IPS-NIHi7 (cell line): ENCODE measurements around the gene ZBTB16.

Experiments
- DNase-seq: peaks from one replicate; pipeline ENCODE4 v3.0.0; 2012; ENCODE audit warnings: mixed read lengths; ENCODE audit errors: extremely low spot score

ZBTB16 gene

GRCh38 chr11:114262681-114263512, 203.4 kb downstream of the ZBTB16 start:
- peak; percentile 67 for DNase-seq

- no peak for DNase-seq
Observed at GRCh38 chr11:114263513-114264170, 204.1 kb downstream of the ZBTB16 start.

GRCh38 chr11:114264381-114264780, 204.9 kb downstream of the ZBTB16 start:
- DNase-seq, result no peak

GRCh38 chr11:114265122-114265878, 205.8 kb downstream of the ZBTB16 start:
- DNase-seq, result no peak

GRCh38 chr11:114269498-114269897, 210.0 kb downstream of the ZBTB16 start:
- no peak for DNase-seq

GRCh38 chr11:114270531-114271270, 211.2 kb downstream of the ZBTB16 start:
- no peak for DNase-seq

GRCh38 chr11:114271316-114271715, 211.8 kb downstream of the ZBTB16 start:
- no peak for DNase-seq

GRCh38 chr11:114272311-114272710, 212.8 kb downstream of the ZBTB16 start:
- no peak for DNase-seq

GRCh38 chr11:114273071-114273470, 213.6 kb downstream of the ZBTB16 start:
- no peak for DNase-seq

GRCh38 chr11:114273890-114274635, 214.6 kb downstream of the ZBTB16 start:
- DNase-seq, result no peak

GRCh38 chr11:114274637-114275036, 215.1 kb downstream of the ZBTB16 start:
- no peak for DNase-seq

- no peak for DNase-seq
Observed at GRCh38 chr11:114275280-114275679, 215.8 kb downstream of the ZBTB16 start.

- no peak for DNase-seq
Observed at GRCh38 chr11:114276077-114276476, 216.6 kb downstream of the ZBTB16 start.

GRCh38 chr11:114277637-114278341, 218.3 kb downstream of the ZBTB16 start:
- DNase-seq, result no peak

- no peak for DNase-seq
Observed at GRCh38 chr11:114278342-114279065, 219.0 kb downstream of the ZBTB16 start.

- DNase-seq, result no peak
Observed at GRCh38 chr11:114279792-114280546, 220.5 kb downstream of the ZBTB16 start.

GRCh38 chr11:114280696-114281095, 221.2 kb downstream of the ZBTB16 start:
- DNase-seq, result peak; percentile 93

GRCh38 chr11:114281388-114281956, 222.0 kb downstream of the ZBTB16 start:
- DNase-seq, result no peak

- no peak for DNase-seq
Observed at GRCh38 chr11:114282488-114282887, 223.0 kb downstream of the ZBTB16 start.
